CD4-positive, alpha-beta T cell treated with Interleukin-4 for 4 hours (primary cell): Measurements from ENCODE around the gene MTFMT.
"Not testable (repeated sequence)": the region's sequence is repeated elsewhere in the genome, so short reads cannot be mapped to it uniquely, and the experiment has no call there.

ENCODE experiments used
- DNase-seq: peaks from one replicate; pipeline ENCODE4 v3.0.0-alpha.2; 2020

The MTFMT gene

GRCh38 chr15:65059931-65060596, 30.6 kb upstream of the MTFMT start:
- DNase-seq: no peak

- DNase-seq: no peak
Measured at GRCh38 chr15:65059369-65059750, 29.9 kb upstream of the MTFMT start.

- DNase-seq: no peak
Measured at GRCh38 chr15:65058394-65059368, 29.2 kb upstream of the MTFMT start.

- no peak for DNase-seq
Measured at GRCh38 chr15:65057549-65057940, 28.1 kb upstream of the MTFMT start.

- DNase-seq: no peak
Measured at GRCh38 chr15:65056868-65057548, 27.6 kb upstream of the MTFMT start.

GRCh38 chr15:65056106-65056505, 26.7 kb upstream of the MTFMT start:
- no peak for DNase-seq

GRCh38 chr15:65055201-65055870, 25.9 kb upstream of the MTFMT start:
- no peak for DNase-seq

- peak; percentile 20 for DNase-seq
Measured at GRCh38 chr15:65054333-65055200, 25.1 kb upstream of the MTFMT start.

GRCh38 chr15:65052956-65053355, 23.5 kb upstream of the MTFMT start:
- DNase-seq: no peak

GRCh38 chr15:65051266-65051665, 21.8 kb upstream of the MTFMT start:
- DNase-seq: no peak

GRCh38 chr15:65050270-65050669, 20.8 kb upstream of the MTFMT start:
- DNase-seq: no peak

- peak; percentile 85 for DNase-seq
Measured at GRCh38 chr15:65049418-65049840, 20.0 kb upstream of the MTFMT start.

GRCh38 chr15:65048241-65048640, 18.8 kb upstream of the MTFMT start:
- DNase-seq: no peak

- no peak for DNase-seq
Measured at GRCh38 chr15:65044724-65045481, 15.5 kb upstream of the MTFMT start, which contains the start of gene SLC51B. SLC51B (plus strand) TSS chr15:65045387; CDS start chr15:65050005, 4,618 bp downstream.

- not testable (repeated sequence) for DNase-seq
Measured at GRCh38 chr15:65044218-65044617, 14.8 kb upstream of the MTFMT start.

- DNase-seq: no peak
Measured at GRCh38 chr15:65042776-65043327, 13.4 kb upstream of the MTFMT start.

- no peak for DNase-seq
Measured at GRCh38 chr15:65041787-65042186, 12.3 kb upstream of the MTFMT start.

- no peak for DNase-seq
Measured at GRCh38 chr15:65040461-65040860, 11.0 kb upstream of the MTFMT start.

- DNase-seq: no peak
Measured at GRCh38 chr15:65038836-65039235, 9.4 kb upstream of the MTFMT start.

GRCh38 chr15:65038428-65038827, 9.0 kb upstream of the MTFMT start:
- no peak for DNase-seq

GRCh38 chr15:65037309-65037708, 7.9 kb upstream of the MTFMT start:
- no peak for DNase-seq
